Adrenal gland (tissue), 12 donors: Measurements from ENCODE around the gene CACNG5. TPM values are rescaled to one million over a fixed set of nuclear protein-coding genes. Genes with fewer than 3 reads are reported as not detected.
A peak's percentile ranks its signal among the peaks of the same experiment; 100 is the strongest.

Experiments
- DNase-seq, 7 donors: peaks; one replicate each; pipeline ENCODE4 v3.0.0-alpha.2; 2019 to 2020
- H3K27ac ChIP-seq, 5 donors: fragments of 200-600 bp; sonication (generic) in 4 of 5; 1 replicate in 3 of 5; 2 replicates in 2 of 5; pipeline versions ENCODE4 v1.5.1 to v1.8.0; 2016 to 2020; ENCODE audit warnings: mild to moderate bottlenecking in 1 of 5
- H3K27me3 ChIP-seq: fragments of 200-600 bp; 2 replicates; pipeline ENCODE4 v1.8.0; 2021
- H3K36me3 ChIP-seq, 2 donors: fragments of 200-600 bp; replicated peaks in 1 of 2; 1 replicate in 1 of 2; 2 replicates in 1 of 2; pipeline versions ENCODE4 v1.5.1 to v1.8.0; 2018 to 2022
- H3K4me1 ChIP-seq, 2 donors: fragments of 200-600 bp; replicated peaks in 1 of 2; 1 replicate in 1 of 2; 2 replicates in 1 of 2; pipeline versions ENCODE4 v1.5.1 to v1.8.0; 2018 to 2021
- H3K4me3 ChIP-seq, 4 donors: fragments of 200-600 bp; sonication (generic) in 3 of 4; one replicate each; pipeline ENCODE4 v1.5.1; 2016 to 2018
- H3K9me3 ChIP-seq, 3 donors: fragments of 200-600 bp; sonication (generic) in 1 of 3; replicated peaks in 1 of 3; 1 replicate in 2 of 3; 2 replicates in 1 of 3; pipeline versions ENCODE4 v1.5.1 to v1.8.0; 2016 to 2021
- CTCF ChIP-seq, 6 experiments: fragments of 450-650 bp in 4 of 6; fragments of 200-600 bp in 2 of 6; sonication (generic) in 1 of 6; IDR thresholded peaks; 1 replicate in 5 of 6; 2 replicates in 1 of 6; pipeline versions ENCODE4 v1.5.1 to v1.8.0; 2016 to 2021; ENCODE audit warnings: antibody characterized with exemption in 6 of 6, mild to moderate bottlenecking in 2 of 6, moderate library complexity in 1 of 6
- POLR2A ChIP-seq, 2 donors: fragments of 450-650 bp; IDR thresholded peaks; one replicate each; pipeline ENCODE4 v1.6.1; 2017; ENCODE audit warnings: antibody characterized with exemption in 2 of 2, mild to moderate bottlenecking in 2 of 2, moderate library complexity in 1 of 2
- WGBS, 4 donors: extraction: QIAGEN DNeasy Blood & Tissue Kit in 2 of 4; methylation state at CpG; one replicate each; pipeline versions ENCODE4 v1.1.5 to v1.1.7; 2013 to 2017; 5-methylcytosine and 5-hydroxymethylcytosine counted together
- intact Hi-C, 2 donors: fragments of 100-400 bp; cut with DNase I; formaldehyde crosslinking; loops; one replicate each; pipeline versions ENCODE4 v1.14.1 to v1.15.0; 2022 to 2023
- microRNA counts, 2 donors: library from miRNA; unstranded; fragments of <30 nt; microRNA quantifications; one replicate each; lab custom pipeline; 2016
- microRNA-seq, 3 donors: library from miRNA; unstranded; fragments of <30 nt; microRNA quantifications; one replicate each; pipeline ENCODE4, GENCODE V29; 2017 to 2020
- polyA plus RNA-seq, 3 donors: library from polyadenylated mRNA; stranded (reverse); fragments of 200-250 nt in 2 of 3; fragments of 350-450 nt in 1 of 3; fragmentation: Illumina TruSeq in 1 of 3; extraction: RNeasy Lipid Tissue Mini Kit (QIAGEN cat#74804) in 1 of 3; gene quantifications; one replicate each; pipeline ENCODE4 v1.2.3, GENCODE V29; 2013 to 2014
- small RNA-seq, 2 donors: library from RNA; depleted of rRNA; stranded (forward); fragments of <200 nt; gene quantifications; one replicate each; pipeline ENCODE3, GENCODE V24; 2016
- total RNA-seq, 9 donors: library from RNA; depleted of rRNA in 4 of 9; stranded (reverse); fragments of >200 nt in 4 of 9; fragments of 120-200 nt in 1 of 9; fragmentation: NEBNext Ultra II Directional in 1 of 9; extraction: Animal tissue kit (Norgen Biotek cat#: 25700) in 1 of 9; gene quantifications; one replicate each; pipeline versions ENCODE4 v1.1.0 to v1.2.4, GENCODE V29; 2013 to 2023
- donor health status: healthy with polysubstance abuse.
- donor health status: Bipolar disorder and iron deficiency.
- donor health status: DM: yes; HTN: yes; CAD: no.
- donor health status: DM: no; HTN: no; CAD: no.
- donor health status: DM: no; HTN: no; CAD: no.
- donor health status: DM: yes; HTN: yes; CAD: no.

The CACNG5 gene
- total and polyA plus RNA-seq, 12 donors, result not detected

- no peaks in the 10 kb centered on the region for H3K36me3 ChIP-seq
- no peak for TF ChIP-seq CTCF (IDR thresholded peaks at IDR 0.05)
- TF ChIP-seq POLR2A (IDR thresholded peaks at IDR 0.05), result no peak
- H3K4me1 ChIP-seq, result no peaks in the 10 kb centered on the region
- H3K27me3 ChIP-seq, result peaks cover 7% of the 10 kb centered on the region
- no peak overlapping the region for H3K4me3 ChIP-seq
- 11 to 69% (median 38%) methylated on average over 1 of the region's 1 CpG for WGBS, 4 donors
- no peaks in the 10 kb centered on the region for H3K9me3 ChIP-seq
- no peak for DNase-seq
- intact Hi-C loops, result no loop called here
- no peak overlapping the region for H3K27ac ChIP-seq
Observed at GRCh38 chr17:66929591-66929990, 94.7 kb downstream of the CACNG5 start.

- H3K4me3 ChIP-seq, result no peak overlapping the region
- no peak overlapping the region for H3K27ac ChIP-seq
- H3K36me3 ChIP-seq, result no peaks in the 10 kb centered on the region
- peaks cover 7% of the 10 kb centered on the region for H3K27me3 ChIP-seq
- TF ChIP-seq POLR2A (IDR thresholded peaks at IDR 0.05) (no peak), CTCF (IDR thresholded peaks at IDR 0.05) (no peak)
- intact Hi-C loops, result no loop called here
- no peaks in the 10 kb centered on the region for H3K9me3 ChIP-seq
- 58 to 81% (median 71%) methylated on average over 3 of the region's 3 CpGs for whole genome bisulfite sequencing, 4 donors
- peak in 2 of 7 donors; percentile 23 to 30 for DNase-seq
- no peaks in the 10 kb centered on the region for H3K4me1 ChIP-seq
Observed at GRCh38 chr17:66930933-66931332, 96.0 kb downstream of the CACNG5 start.

- 58 to 75% (median 68%) methylated on average over 2 of the region's 2 CpGs for WGBS, 4 donors
- Histone ChIP-seq H3K9me3 (no peaks in the 10 kb centered on the region), H3K27me3 (peaks cover 2% of the 10 kb centered on the region), H3K36me3 (no peaks in the 10 kb centered on the region), H3K27ac (no peak overlapping the region), H3K4me3 (no peak overlapping the region), H3K4me1 (no peaks in the 10 kb centered on the region)
- intact Hi-C loops, result no loop called here
- TF ChIP-seq POLR2A (IDR thresholded peaks at IDR 0.05), result no peak
- no peak for TF ChIP-seq CTCF (IDR thresholded peaks at IDR 0.05)
- no peak for DNase-seq
Observed at GRCh38 chr17:66932311-66932710, 97.4 kb downstream of the CACNG5 start.

- intact Hi-C loops, result no loop called here
- WGBS, 4 donors, result 50 to 61% (median 55%) methylated on average over 2 of the region's 2 CpGs
- peaks cover 13% of the 10 kb centered on the region for H3K27me3 ChIP-seq
- H3K4me1 ChIP-seq, result no peaks in the 10 kb centered on the region
- H3K27ac ChIP-seq, result no peak overlapping the region
- H3K36me3 ChIP-seq, result no peaks in the 10 kb centered on the region
- no peak overlapping the region for H3K4me3 ChIP-seq
- H3K9me3 ChIP-seq, result no peaks in the 10 kb centered on the region
- TF ChIP-seq CTCF (IDR thresholded peaks at IDR 0.05), result no peak
- no peak for TF ChIP-seq POLR2A (IDR thresholded peaks at IDR 0.05)
- DNase-seq, result no peak
Observed at GRCh38 chr17:66934040-66934439, 99.1 kb downstream of the CACNG5 start.

MicroRNAs within 50 kb of the gene (microRNA counts, 767-probe panel; counts per million panel counts)
- 0 counts per million in 2 donors for microRNA hsa-miR-634 (lab: Ali Mortazavi, UCI)

Small RNA genes lying within 50 kb of the gene (microRNA-seq; reads per million reads assigned to microRNA genes)
- gene MIR634, result 0 reads per million in 3 donors

Small RNA genes lying within 50 kb of the gene (small RNA-seq; reads per million reads assigned to genes)
- gene MIR634 (0 reads per million in 2 donors), gene RNA5SP446 (0 reads per million in 2 donors)

Other genes starting within 250 kb of the CACNG5 start
- gene CACNG4, start 129.6 kb downstream of the CACNG5 start, total RNA-seq, result 1 to 10 TPM in 2 of 9 donors, under 1 TPM in 3, not detected in 4; 0.11 to 2.4 (median 0.83) TPM
- 1 to 10 TPM in 1 of 3 donors, under 1 TPM in 2; 0.29 to 1.7 (median 0.94) TPM for gene CACNG4, start 129.6 kb downstream of the CACNG5 start, polyA plus RNA-seq
- 1 to 10 TPM in 5 of 9 donors, under 1 TPM in 3, not detected in 1; 0.28 to 5.9 (median 1.8) TPM for gene CACNG1, start 209.4 kb downstream of the CACNG5 start, total RNA-seq
- under 1 TPM in 2 of 3 donors, not detected in 1; 0.88 to 0.97 TPM for gene CACNG1, start 209.4 kb downstream of the CACNG5 start, polyA plus RNA-seq